Stimulated activated CD8-positive, alpha-beta memory T cell treated with anti-CD3 and anti-CD28 coated beads, Interleukin-4, amount 100 ng/mL, for 24 hours (primary cell): ENCODE data around the gene SETD2.
A peak's percentile ranks its signal among the peaks of the same experiment; 100 is the strongest.
"Not testable (repeated sequence)": the region's sequence is repeated elsewhere in the genome, so short reads cannot be mapped to it uniquely, and the experiment has no call there.

Experiments used
- DNase-seq: peaks from one replicate; pipeline ENCODE4 v3.0.0-alpha.2; 2020; ENCODE audit warnings: low read depth

SETD2 gene

DNA sequence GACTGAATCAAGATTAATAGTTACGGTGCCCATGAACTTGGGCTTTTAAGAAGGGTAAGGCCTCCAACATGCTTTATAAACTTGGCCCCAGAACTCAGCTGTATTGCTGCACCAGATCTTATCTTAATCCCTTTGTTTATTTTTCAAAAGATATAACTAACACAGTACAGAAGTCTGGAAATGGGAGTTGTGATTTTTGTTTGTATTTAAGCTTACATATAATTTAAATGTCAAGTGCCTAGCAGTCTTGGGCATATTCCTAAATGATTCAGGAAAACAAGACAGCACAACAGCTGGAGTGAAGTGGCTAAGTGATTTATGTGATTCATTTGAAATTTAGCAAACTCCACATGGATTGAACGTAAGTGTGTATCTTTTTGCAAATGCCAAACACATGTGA is 128.3 kb downstream of the SETD2 start:
- DNase-seq: no peak

DNA sequence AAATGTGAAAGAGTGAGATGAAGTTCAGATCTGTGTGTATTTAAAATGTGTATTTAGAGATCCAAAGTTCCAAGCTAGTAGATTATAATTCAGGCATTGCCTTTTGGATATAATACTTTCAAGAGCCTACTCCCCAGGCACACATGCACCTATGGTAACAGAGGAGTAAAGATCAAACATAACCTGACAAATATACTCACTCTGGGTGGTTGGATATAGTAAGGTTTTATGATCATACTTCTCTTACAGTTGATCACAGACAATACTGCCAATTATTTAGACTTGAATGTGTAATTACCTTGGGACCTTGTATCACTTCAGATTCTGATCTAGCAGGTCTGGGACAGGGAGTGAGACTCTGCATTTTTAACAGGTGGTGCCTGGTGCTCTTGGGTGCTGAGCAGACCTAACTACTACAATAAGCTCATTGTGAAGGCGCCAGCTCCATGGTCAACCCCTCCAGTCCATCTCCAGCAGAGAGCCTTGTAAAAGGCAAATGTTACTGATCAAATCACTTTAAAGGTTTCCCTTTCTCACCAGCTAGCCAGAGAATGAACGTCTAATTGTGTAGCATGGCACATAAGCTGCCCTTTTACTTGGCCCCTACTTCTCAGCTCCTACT is 128.9 kb downstream of the SETD2 start:
- no peak for DNase-seq

DNA sequence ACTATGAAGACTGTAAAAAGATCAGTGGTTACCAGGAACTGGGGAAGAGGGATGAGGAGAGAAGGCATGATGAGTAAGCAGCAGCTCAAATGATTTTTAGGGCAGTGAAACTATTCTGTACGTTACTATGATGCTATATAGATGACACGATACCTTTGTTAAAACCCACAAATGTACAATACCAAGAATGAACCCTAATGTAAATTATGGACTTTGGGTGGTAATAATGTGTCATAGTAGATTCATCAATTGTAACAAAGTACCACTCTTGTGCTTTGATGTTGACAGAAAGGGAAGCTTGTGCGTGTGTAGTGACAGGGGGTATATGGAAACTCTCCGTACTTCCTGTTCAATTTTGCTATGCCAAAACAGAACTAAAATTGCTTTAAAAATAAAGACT is 132.9 kb downstream of the SETD2 start:
- DNase-seq: not testable (repeated sequence)

DNA sequence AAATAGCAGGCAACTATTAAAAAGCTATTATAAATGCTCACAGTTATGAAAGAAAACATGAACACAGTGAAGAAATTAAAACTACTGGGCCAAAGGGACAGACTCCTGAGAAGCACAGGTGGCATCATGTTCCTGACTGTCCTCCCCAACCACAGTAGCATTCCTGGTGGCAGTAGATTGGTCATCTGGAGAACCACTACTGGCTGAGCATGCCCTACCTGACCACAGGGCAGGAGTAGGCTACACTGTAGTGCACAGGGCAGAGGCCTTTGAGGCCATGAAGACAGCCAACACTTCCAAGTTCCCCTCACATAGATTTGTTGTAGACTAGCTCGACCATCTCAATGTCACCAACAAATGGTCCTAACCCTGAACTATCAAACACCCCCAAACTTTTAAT is 135.2 kb downstream of the SETD2 start:
- DNase-seq: no peak

DNA sequence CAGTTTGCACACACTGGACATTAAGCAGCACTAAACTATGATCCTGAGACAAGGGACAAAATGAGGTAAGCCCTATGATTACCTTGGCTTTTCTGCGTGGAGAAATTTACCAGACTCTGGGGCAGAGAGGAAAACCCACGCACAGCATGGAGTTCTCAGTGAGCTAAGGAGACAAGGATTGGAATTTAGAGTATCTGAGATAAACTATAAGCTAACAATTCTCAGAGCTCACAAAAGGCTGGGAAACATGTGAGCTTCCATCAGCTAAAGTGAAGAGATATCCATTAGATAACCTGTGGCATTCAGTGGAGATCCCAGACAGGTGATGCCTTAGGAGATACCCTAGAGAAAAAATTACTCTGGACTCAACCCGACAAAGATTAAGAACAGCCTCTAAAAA is 135.8 kb downstream of the SETD2 start:
- DNase-seq: no peak

DNA sequence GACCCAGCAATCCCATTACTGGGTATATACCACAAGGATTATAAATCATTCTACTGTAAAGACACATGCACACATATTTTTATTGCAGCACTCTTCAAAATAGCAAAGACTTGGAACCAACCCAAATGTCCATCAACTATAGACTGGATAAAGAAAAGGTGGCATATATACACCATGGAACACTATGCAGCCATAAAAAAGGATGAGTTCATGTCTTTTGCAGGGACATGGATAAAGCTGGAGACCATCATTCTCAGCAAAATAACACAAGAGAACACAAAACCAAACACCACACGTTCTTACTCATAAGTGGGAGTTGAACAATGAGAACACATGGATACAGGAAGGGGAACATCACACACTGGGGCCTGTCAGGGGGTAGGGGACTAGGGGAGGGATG is 137.5 kb downstream of the SETD2 start:
- DNase-seq: not testable (repeated sequence)

- no peak for DNase-seq
Measured at GRCh38 chr3:47024932-47025331, 139.0 kb downstream of the SETD2 start.

DNA sequence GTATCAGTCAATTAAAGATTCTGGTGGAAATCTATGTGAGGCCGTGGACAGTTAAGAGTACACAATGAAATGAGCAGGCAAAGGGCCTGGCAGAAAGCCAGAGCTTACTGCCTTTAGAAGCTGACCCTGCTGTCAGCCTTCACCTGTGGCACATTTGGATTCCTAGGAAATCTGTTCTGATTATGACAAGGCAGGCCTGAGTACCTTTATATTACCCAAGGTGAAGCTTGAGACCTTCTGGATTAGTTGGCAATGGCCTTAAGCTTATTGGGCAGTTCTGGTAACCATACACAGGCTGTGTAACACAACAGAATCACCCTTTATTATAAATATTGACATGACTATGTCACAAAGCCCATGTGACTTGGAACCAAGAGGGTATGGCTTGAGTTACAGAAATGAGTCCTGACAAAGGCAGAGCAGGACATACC is 141.3 kb downstream of the SETD2 start:
- DNase-seq: no peak

GRCh38 chr3:47020311-47020710 is 143.6 kb downstream of the SETD2 start:
- no peak for DNase-seq

- no peak for DNase-seq
Measured at GRCh38 chr3:47019201-47019600, 144.7 kb downstream of the SETD2 start.

DNA sequence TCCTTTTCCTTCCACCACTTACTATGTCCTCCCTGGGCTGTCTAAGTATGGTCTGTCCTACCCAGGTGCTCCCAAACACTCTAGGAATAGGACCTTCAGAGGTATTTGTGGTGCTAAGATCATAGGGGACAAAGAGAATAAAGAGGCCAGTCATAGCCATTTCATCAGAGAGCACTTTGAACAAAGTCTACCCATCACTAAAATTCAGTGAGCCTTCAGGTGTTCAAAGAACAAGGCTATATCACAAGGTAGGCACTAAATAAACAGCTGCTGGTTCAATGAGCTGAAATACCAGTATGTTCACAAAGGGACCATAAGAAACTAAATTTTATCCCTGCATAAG is 145.7 kb downstream of the SETD2 start:
- no peak for DNase-seq

DNA sequence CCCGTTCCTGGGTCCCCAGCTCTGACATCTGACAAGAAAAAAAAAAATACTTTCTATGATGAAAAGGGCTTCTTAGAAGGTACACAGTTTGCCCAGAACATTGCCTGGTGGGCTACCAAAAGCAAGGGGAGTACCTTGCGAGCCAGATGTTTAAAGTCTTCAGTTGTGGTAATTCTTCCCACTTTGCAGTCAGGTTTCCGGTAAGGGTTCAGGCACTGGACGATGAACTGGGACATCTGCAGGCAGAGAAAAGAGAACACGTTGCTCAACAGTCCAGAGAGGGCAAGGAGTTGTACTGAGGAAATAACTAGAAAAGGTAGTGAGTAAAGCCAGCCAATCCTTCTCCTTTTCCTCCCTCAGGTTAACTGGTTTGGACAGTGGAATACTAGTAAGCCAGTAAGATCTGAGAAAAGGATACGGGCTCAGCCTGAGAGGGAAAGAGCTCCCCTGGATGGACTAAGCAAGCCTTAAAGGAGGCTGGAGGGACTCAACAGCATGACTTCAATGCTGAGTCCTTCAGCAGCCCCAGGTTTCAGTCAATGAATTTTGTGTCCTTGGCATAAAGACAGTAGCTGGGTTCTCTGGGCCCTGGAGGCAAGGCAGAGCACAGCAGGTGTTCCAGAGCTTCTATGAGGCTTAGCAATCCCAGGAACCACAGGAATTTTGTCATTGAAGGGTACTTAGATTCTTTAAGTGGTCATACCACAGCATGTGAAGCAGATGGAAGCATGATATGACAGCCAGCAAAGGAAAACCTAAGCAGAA is 146.2 kb downstream of the SETD2 start:
- DNase-seq: no peak

DNA sequence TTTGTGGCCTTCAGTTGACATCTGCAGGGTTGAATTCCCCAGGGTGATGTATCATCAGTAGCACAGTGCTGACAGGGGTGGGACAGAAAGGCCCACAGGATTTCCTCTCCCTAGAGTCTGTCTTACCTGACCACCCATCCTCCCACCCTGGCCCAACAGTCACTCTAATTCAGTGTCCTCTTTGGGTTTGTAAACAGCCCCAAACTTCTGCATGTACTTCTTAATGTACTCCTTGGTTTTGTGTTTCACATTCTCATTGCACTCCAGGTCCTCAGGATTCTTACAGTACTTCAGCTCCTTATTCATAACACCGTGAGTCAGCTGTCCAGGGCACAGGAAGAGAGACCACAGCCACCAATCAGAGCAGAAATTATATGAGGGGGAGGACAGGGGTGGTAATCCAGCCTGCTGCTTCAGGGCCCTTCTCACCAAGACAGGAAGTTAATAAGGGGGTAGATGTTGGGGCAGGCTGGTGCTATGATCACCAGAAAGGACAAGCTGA is 146.9 kb downstream of the SETD2 start:
- peak; percentile 24 for DNase-seq

DNA sequence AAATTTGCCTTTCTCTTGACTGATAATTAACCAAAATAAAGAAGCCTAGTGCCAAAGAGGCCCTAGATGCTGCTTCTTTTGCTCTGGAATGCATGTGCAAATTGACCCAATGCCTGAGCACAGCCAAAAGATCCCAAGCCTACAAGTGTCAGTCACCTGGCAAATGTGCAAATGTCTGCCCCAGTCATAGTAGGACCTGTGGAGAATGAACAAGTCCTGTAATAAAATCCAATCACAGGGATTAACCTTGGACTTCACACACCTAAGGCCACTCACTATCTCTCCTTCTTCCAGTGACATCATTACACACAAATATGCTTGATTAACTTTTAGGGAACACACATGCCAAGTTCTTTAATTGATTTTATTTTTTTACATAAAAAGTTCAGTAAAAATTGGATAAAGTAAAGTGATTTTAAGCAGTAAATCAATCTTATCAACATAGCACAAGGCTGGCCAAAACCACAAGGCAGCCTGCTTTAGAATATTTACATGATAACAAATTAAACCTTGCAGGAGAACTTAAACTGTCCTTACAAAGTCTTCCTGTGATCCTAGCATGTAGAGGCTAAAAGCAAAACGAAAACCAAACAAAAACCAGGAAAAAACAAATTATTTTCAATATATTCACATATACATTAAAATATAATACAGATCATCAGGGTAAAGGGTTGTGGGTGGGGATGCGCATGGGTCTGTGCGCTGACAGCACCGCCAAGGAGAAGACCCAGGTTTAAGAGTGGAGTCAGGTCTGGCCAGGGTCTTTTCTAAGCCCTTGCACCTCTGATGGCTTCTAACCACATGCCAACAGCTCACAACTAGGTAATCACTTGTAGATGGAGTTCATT is 147.6 kb downstream of the SETD2 start:
- no peak for DNase-seq

- no peak for DNase-seq
Measured at GRCh38 chr3:47015151-47015550, 148.8 kb downstream of the SETD2 start.

DNA sequence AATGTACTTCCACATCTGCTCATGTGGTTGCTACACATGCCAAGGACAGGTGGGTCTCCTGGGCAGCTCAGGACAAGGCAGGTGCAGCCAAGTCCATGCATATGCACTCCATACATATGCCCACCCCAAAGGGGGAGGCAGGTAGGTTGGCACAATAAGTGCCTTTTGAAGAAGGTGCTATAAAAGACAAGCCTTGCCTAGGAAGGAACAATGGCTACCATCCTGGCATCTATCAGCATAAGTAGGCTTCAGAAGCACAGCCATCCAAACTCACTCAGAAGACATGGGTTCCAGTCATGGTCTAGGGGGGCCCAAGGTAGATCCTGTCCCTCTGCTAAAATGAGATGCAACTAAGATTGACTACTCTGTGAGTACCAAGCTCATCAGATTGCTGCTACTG is 149.9 kb downstream of the SETD2 start:
- no peak for DNase-seq

GRCh38 chr3:47013231-47013630 is 150.7 kb downstream of the SETD2 start:
- DNase-seq: no peak

DNA sequence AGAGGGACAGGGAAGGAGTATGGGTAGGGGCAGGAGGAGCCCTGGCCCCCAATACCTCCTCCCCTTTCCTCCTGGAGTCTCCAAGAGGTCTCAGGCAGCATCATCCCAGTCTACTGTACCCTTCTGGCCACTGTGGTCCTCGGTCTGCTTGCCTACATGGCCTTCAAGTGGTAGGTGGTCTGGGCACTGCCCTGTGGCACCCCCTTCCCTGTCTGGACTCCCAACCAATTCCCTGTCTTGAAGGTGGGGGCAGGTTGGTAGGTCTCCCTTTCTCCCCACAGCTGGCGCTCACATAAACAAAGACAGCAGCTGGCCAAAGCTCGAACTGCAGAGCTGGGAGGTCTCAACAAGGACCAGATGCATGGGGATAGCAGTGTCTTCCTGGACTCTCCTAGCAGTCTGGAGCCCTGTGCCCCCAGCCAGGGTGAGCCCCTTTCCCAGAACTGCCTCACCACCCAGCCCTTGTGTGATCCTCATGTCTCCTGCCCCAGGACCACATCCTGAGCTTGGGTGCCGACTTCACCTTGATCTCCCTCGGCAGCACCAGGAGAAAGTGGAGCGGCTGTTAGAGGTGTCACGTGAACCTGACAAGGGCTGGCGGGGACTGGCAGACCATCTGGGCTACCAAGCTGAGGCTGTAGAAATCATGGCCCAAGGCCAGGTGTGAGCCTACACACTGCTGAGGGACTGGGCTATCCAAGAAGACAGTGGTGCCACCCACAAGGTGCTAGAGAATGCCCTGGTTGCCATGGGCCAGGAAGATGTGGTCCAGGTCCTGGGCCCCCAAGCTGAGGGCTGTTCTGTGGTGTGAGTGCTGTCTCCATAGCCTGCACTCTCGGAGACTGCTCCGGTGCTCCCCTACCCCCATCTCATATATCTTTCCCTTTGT is 151.3 kb downstream of the SETD2 start:
- DNase-seq: no peak

DNA sequence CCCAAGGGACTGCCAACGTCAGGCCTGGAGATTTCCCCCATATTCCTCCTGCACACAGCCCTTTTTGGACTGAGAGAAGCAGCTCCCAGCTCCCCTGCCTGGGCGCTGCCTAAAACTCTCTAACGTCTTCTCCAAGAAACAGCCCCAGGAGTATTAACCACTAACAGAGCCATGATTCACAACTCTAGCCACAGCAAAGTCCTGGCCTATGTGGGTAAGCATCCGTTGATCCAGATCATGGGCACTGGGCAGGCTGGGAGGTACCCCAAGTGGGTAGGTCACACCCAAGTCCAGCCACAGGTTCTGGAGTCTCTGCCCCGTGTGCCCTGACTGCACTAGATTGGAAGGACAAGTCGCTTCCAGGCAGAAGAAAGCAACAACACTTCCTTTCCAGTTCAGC is 152.5 kb downstream of the SETD2 start:
- DNase-seq: no peak

DNA sequence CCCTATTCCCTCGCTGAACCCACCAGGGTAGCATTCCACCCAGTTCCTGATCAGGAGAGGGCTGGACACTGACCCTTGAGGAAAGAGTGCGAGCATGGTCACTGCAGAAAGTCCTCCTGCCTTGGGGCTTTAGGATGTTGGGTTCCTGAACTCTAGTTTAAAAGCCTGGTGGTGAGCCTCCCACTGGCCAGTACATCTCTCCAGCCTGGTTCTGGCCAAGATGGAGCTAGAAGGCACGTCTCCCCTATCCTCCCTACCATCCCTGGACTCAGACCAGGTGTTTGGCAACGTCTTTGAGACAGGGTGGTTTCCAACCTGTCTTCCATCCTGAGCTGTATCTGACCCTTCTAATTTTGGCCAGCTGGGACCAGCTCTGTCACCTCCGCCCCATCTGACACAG is 153.0 kb downstream of the SETD2 start:
- no peak for DNase-seq

DNA sequence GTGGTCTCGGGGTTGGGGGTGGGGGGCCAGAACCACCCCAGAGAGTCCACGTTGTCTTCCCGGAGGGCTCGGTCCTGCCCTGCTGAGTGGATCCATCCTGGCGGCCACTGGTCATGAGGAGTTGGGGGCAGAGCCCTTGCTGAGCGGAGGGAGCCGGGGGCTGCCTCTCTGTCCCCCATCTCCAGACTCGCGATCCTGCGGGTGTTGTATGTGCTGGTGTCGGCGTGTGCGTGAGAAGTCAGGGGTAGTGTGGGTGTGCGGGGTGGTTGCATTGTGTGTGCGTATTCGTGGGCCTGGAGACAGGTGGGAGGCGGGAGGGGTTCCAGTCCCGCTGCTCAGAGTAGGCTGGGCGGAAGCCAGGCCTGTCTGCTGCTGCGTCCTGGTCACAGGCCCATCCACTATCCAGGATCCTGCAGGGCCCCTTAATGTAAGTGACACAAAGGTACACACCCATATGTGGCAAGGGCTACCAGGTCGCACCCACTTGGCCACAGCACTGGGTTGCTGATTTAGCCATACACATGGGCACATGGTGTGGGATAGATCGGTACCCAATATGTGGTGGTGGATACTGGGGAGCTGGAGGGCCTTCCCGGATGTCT is 153.7 kb downstream of the SETD2 start:
- no peak for DNase-seq
